ENCODE results near the gene EPM2A.

DNA sequence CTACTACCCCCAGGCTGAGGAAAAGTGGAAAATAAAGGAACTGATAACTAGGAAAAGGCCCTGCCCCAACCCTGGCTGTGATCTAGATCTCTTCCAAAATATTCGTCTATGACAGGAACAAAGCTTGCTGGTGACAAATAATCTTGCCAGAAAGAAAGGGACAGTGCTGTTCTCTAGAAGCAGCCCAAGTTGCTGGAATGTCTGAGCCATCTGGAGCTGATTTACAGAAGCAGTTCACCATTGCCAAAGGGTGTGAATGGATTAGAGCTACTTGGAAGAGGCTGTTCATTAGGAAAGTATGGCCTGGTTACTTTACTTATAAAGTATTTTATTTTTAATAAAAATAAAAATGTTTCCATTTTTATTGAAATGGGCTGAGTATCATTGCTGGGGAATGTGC is 146.3 kb downstream of the EPM2A start:
- TF ChIP-seq, protein P1, sequence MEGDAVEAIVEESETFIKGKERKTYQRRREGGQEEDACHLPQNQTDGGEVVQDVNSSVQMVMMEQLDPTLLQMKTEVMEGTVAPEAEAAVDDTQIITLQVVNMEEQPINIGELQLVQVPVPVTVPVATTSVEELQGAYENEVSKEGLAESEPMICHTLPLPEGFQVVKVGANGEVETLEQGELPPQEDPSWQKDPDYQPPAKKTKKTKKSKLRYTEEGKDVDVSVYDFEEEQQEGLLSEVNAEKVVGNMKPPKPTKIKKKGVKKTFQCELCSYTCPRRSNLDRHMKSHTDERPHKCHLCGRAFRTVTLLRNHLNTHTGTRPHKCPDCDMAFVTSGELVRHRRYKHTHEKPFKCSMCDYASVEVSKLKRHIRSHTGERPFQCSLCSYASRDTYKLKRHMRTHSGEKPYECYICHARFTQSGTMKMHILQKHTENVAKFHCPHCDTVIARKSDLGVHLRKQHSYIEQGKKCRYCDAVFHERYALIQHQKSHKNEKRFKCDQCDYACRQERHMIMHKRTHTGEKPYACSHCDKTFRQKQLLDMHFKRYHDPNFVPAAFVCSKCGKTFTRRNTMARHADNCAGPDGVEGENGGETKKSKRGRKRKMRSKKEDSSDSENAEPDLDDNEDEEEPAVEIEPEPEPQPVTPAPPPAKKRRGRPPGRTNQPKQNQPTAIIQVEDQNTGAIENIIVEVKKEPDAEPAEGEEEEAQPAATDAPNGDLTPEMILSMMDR (IDR thresholded peaks at IDR 0.05; ENCODE audit: extremely low read depth in 1 of 2, insufficient read depth in 1 of 2, low read depth in 1 of 2, low read length in 2 of 2), result no peak
- TF ChIP-seq POLR2A (IDR thresholded peaks at IDR 0.05; ENCODE audit: low read depth, low read length) (no peak), POLR2AphosphoS5 (IDR thresholded peaks at IDR 0.05; ENCODE audit: insufficient read depth, low read depth, low read length) (no peak), EZH2 (IDR thresholded peaks at IDR 0.05; ENCODE audit: borderline replicate concordance, low read depth, low read length, severe bottlenecking) (no peak), JUN (IDR thresholded peaks at IDR 0.05; ENCODE audit: borderline replicate concordance, insufficient read depth, insufficient read length, low read depth) (no peak), GATA2 (IDR thresholded peaks at IDR 0.05; ENCODE audit: insufficient read depth, insufficient read length, low read depth, low read length) (no peak)
- TF ChIP-seq, protein P2, sequence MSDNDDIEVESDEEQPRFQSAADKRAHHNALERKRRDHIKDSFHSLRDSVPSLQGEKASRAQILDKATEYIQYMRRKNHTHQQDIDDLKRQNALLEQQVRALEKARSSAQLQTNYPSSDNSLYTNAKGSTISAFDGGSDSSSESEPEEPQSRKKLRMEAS (IDR thresholded peaks at IDR 0.05; ENCODE audit: insufficient read depth, insufficient read length), result no peak
